GM18867 (cell line): Measurements from ENCODE around the gene CRNKL1.
"Not testable (repeated sequence)": the region's sequence is repeated elsewhere in the genome, so short reads cannot be mapped to it uniquely, and the experiment has no call there.

Experiments
- ATAC-seq: cut with Tn5 transposase; IDR thresholded peaks from one replicate; pipeline ENCODE4 v1.9.1; 2021; ENCODE audit warnings: mild to moderate bottlenecking, moderate library complexity; ENCODE audit not compliant: unreplicated experiment

The CRNKL1 gene

GRCh38 chr20:20010639-20011500 is 41.4 kb downstream of the CRNKL1 start:
- ATAC-seq, result no peak

DNA sequence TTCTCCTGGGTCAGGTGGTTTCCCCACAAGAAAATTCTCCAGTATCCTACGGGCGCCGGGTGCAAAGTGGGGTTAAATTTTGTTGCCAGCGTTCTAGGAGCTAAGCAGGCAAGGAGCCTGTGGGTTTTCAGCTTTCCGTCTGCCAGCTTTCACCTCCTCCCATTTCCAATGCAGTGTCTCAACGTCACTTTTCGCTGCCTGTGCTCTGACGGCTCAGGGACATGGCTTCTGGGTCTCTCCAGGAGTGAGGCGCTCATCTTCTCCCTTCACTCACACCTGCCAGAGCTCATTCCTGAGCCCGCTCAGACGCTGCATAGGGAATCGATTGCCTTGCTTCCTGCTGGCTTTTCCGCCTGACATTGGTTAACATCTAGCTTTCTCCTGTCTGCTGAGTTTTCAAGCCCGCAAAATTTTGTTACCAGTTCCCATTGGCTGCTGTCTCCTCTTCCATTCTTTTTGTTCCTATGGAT is 42.4 kb downstream of the CRNKL1 start:
- no peak for ATAC-seq

DNA sequence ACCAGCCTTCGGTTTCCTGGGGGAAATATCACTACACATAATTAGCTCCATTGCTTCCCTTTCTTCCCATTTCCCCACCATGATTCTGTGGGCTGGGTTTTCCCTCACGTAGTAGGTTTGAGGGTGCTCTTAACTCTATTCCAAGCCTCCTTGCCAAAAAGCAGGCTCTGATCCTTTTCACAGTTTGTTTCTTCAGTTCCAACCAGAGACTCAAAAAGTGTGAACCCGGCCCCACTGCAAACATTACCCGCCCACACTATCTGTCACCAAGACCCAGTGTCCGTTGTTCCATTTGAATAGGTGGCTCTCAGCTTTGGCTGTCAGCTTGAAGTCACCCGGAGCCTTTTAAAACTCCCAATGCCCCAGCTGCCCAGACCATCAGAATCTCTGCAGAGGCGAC is 46.9 kb downstream of the CRNKL1 start:
- no peak for ATAC-seq

DNA sequence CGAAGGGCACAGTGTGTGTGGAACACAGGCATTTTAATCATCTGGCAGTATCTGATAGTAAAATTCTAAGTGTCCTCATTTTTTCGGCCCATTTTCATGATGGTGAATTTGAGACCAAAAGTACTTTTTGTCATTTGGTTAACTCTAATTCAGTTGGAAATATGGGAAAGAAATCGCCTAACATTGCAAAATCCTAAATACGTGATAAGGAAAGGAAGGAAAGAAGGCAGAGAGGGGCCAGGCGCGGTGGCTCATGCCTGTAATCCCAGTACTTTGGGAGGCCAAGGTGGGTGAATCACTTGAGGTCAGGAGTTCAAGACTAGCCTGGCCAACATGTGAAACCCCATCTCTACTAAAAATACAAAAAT is 48.3 kb downstream of the CRNKL1 start:
- ATAC-seq, result not testable (repeated sequence)

DNA sequence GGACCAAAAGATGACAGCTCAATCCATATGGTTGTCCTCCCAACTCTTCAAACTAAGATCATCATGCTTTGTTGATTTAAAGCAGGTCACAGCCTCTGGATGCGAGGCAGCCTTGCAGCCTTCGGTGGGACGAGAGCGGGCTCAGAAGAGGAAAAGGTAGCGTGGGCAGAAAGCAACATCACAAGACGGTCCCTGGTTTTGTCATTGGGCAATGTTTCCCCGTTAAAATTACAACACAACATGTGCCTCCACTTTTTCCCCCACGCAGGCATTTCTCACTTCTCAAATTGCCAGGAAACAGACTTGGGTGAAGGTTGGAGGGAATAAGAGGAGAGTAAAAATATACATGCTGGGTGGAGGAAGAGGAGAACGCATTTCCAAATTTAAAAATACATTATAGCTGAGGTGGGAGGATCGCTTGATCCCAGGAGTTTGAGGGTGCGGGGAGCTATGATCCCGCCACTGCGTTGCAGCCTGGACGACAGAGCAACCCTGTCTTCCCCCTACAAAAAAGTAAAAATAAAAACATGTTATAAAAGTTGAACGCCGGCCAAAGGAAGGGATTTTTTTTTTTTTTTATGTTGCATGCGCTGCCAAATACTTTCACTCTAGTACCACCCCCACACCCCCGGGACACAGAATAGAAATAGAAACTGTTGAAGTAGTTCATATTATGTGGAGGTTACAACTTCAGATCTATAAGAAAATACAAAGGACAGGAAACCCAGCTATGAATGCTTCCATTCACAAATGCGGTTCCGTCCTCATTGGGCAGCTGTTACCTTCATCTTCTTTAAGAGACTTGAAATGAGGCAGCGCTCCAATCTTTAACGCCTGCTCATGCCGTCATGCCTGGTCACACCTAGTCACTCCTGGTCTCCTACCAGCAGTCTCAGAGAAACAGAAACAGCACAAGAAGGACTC is 49.0 kb downstream of the CRNKL1 start:
- no peak for ATAC-seq

GRCh38 chr20:20002101-20002998 is 49.9 kb downstream of the CRNKL1 start:
- no peak for ATAC-seq

GRCh38 chr20:20000211-20000968 is 51.9 kb downstream of the CRNKL1 start:
- ATAC-seq, result no peak

GRCh38 chr20:19998990-19999705 is 53.1 kb downstream of the CRNKL1 start:
- ATAC-seq, result no peak

DNA sequence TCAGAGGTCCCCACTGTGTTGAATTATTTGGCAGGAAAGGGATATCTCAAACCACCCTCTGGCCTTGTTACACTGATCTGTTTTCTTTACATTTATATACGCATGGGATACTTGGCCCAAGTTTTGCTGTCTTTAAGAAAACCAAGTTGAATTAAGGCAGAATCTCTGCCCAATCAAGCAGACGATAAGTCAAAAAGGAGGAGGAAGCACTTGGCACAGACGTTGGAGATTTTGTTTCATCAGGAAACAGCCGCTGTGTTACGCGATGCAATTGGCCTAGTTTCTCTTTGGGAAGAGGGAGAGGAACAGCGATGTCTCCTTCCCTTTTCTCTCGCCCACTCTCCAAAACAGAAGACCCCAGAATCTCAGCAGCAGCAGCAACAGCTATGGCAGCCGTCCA is 55.3 kb downstream of the CRNKL1 start:
- ATAC-seq, result no peak

GRCh38 chr20:19996222-19996621 is 56.0 kb downstream of the CRNKL1 start:
- ATAC-seq, result no peak

GRCh38 chr20:19995220-19995863 is 56.9 kb downstream of the CRNKL1 start:
- ATAC-seq, result no peak

DNA sequence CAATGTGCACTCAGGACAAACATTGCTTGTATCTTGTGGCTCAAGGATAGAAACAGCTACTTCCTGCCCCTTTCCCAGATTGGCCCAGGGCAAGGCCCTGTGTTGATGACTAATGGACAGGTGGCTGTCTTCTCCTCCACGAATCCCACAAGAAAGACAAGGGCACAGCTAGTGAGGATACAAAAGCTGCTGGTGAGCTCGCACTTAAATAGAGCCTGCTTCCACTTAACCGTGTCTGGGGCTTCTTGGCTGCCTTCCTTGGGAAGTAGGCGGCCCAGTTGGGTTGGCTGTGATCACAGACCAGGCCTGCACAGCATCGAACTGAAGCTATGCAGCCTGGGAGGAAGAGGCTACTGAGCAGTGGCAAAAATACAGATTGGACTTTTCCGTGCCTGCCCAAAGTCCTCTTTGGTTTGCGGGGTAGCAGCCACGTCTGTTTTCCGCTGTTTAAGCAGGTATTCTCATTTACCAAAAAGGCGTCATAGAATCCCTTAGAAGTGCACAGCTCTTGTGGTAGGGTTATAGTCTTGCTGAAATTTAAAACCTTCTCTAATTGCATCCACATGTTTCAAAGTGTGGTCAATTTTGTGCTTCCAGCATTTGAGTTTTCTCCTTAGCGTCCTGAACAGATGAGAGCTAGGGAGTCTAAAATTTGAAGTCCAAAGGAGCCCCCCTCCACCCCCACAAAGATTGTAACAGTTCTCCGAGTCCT is 58.2 kb downstream of the CRNKL1 start:
- ATAC-seq, result no peak

GRCh38 chr20:19992996-19993908 is 59.0 kb downstream of the CRNKL1 start:
- ATAC-seq, result no peak

DNA sequence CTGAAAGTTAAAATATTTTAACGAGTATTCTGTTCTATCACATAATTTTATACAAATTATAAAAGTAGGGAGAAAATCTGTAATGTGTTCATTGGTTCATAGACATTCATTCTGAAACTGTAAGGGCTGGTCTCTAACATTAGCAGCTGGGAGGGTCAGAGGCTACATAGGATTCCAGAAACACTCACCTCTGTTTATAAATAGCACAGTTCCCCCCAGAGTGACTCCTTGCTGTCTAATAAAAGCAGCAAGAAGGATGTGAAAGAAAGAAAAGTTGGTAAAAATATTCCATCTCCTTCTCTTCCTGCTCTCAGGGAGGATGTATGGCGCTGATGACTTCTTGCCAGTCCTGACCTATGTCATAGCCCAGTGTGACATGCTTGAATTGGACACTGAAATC is 60.4 kb downstream of the CRNKL1 start:
- no peak for ATAC-seq

DNA sequence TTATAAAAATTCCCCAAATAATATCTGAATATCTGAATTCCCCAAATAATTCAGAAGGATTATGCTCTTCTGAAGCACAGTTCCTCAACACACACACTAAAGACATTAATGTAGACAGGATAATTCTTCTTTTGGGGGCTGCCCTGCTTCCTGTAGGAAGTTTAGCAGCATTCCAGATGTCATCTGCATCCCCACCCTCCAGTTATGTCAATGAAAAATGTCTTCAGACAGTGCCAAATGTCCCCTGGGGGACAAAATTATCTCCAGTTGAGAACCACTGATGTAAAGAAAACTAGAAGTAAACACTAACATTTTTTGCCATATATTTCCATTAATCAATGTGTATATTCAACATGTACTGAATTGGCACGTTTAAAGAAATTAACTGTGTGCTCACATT is 61.0 kb downstream of the CRNKL1 start:
- ATAC-seq, result no peak

GRCh38 chr20:19990850-19991249 is 61.4 kb downstream of the CRNKL1 start:
- ATAC-seq, result no peak

GRCh38 chr20:19987046-19987445 is 65.2 kb downstream of the CRNKL1 start:
- ATAC-seq, result no peak
